Testis (tissue), 2 donors: ENCODE measurements around the gene CENPT.

Source experiments
- POLR2A ChIP-seq: fragments of 450-650 bp; IDR thresholded peaks from one replicate; pipeline ENCODE4 v1.6.1; 2017; ENCODE audit warnings: antibody characterized with exemption, mild to moderate bottlenecking, moderate library complexity
- TF ChIP-seq, protein P1 (sequence below), 3 experiments: fragments of 450-650 bp in 2 of 3; fragments of 200-600 bp in 1 of 3; sonication (generic) in 1 of 3; IDR thresholded peaks; one replicate each; pipeline ENCODE4 v1.5.1; 2016 to 2019; ENCODE audit warnings: antibody characterized with exemption in 3 of 3, mild to moderate bottlenecking in 2 of 3, moderate library complexity in 1 of 3

- TF ChIP-seq, protein P1, sequence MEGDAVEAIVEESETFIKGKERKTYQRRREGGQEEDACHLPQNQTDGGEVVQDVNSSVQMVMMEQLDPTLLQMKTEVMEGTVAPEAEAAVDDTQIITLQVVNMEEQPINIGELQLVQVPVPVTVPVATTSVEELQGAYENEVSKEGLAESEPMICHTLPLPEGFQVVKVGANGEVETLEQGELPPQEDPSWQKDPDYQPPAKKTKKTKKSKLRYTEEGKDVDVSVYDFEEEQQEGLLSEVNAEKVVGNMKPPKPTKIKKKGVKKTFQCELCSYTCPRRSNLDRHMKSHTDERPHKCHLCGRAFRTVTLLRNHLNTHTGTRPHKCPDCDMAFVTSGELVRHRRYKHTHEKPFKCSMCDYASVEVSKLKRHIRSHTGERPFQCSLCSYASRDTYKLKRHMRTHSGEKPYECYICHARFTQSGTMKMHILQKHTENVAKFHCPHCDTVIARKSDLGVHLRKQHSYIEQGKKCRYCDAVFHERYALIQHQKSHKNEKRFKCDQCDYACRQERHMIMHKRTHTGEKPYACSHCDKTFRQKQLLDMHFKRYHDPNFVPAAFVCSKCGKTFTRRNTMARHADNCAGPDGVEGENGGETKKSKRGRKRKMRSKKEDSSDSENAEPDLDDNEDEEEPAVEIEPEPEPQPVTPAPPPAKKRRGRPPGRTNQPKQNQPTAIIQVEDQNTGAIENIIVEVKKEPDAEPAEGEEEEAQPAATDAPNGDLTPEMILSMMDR (IDR thresholded peaks at IDR 0.05) = no peak
- no peak for TF ChIP-seq POLR2A
Measured at GRCh38 chr16:67801883-67802282, 45.6 kb downstream of the CENPT start.
